Measurements from ENCODE around the gene STAB2.

STAB2 gene

GRCh38 chr12:103547929-103548328 lies 39.1 kb upstream of the STAB2 start:
- Mint-ChIP-seq H3K36me3 (ENCODE audit: low read depth) (no peaks in the 10 kb centered on the region), H3K9me3 (peaks cover 10% of the 10 kb centered on the region), H3K4me3 (no peak overlapping the region), H3K27me3 (ENCODE audit: low read depth, poor library complexity) (peaks cover 30% of the 10 kb centered on the region), H3K4me1 (peaks cover 7% of the 10 kb centered on the region), H3K27ac (no peak overlapping the region)
- DNase-seq = no peak
- TF ChIP-seq CTCF (IDR thresholded peaks at IDR 0.05) = no peak

- Mint-ChIP-seq H3K27ac (no peak overlapping the region), H3K4me3 (no peak overlapping the region), H3K36me3 (ENCODE audit: low read depth) (no peaks in the 10 kb centered on the region), H3K27me3 (ENCODE audit: low read depth, poor library complexity) (peaks cover 29% of the 10 kb centered on the region), H3K4me1 (peaks cover 7% of the 10 kb centered on the region), H3K9me3 (peaks cover 11% of the 10 kb centered on the region)
- peak; percentile 76 for DNase-seq
- TF ChIP-seq CTCF (IDR thresholded peaks at IDR 0.05) = peak; percentile 91
Observed at GRCh38 chr12:103548622-103549601, 38.2 kb upstream of the STAB2 start.

DNA sequence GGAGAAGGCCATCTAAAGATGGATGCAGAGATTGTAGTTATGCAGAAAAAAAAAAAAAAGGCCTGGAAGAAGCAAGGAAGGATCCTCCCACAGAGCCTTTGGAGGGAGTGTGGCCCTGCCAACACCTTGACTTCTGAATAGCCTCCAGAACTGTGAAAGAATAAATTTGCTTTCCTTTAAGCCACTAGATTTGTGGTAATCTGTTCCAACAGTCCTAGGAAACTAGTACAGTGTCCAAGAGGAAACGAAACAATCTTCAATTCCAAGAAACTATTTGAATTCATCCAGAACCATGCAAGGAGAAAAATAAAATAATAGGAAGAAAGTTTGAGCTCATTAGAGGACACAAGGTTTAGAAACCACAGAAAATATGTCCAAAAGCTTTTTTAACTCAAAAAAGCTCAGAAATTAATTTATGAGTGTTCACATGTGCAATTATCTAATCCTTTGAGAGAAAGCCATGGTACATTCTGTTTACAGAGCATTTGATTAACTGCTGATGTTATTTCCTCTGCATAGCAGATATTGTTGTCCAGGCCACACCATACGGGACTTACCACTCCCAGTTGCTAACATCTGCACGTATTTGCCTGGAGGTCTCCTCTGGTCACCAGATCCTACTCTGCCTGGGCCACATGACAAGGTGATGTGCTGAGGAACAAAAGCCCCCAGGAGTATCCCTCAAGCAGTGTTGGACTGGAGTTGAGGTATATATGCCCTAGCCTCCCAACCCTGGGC lies 30.0 kb upstream of the STAB2 start:
- Mint-ChIP-seq H3K4me1 (no peaks in the 10 kb centered on the region), H3K4me3 (no peak overlapping the region), H3K9me3 (peaks cover 24% of the 10 kb centered on the region), H3K27ac (no peak overlapping the region), H3K27me3 (ENCODE audit: low read depth, poor library complexity) (peaks cover 14% of the 10 kb centered on the region), H3K36me3 (ENCODE audit: low read depth) (no peaks in the 10 kb centered on the region)
- DNase-seq = no peak
- TF ChIP-seq CTCF (IDR thresholded peaks at IDR 0.05) = no peak

DNA sequence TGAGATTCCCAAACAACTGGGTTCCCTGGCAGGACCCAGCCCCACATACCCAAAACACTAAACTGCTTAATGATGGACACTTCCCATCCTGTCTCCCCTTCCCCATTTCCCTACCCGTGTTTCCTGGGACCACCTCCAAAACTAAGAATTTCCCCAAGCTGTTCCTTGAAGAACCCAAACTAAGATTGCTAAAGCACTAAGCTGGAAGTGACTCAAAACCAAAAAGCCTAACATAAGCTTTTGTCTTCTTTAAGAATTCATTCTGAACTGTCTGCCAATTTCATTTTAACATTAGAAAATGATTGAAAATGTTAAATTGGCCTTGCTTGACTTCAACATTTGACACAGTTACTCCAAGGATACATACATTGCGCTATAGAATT lies 29.5 kb upstream of the STAB2 start:
- H3K27ac Mint-ChIP-seq = no peak overlapping the region
- DNase-seq = no peak
- no peaks in the 10 kb centered on the region for H3K4me1 Mint-ChIP-seq
- H3K4me3 Mint-ChIP-seq = no peak overlapping the region
- H3K27me3 Mint-ChIP-seq (ENCODE audit: low read depth, poor library complexity) = peaks cover 8% of the 10 kb centered on the region
- H3K36me3 Mint-ChIP-seq (ENCODE audit: low read depth) = no peaks in the 10 kb centered on the region
- TF ChIP-seq CTCF (IDR thresholded peaks at IDR 0.05) = no peak
- H3K9me3 Mint-ChIP-seq = peaks cover 24% of the 10 kb centered on the region

- no peak for TF ChIP-seq CTCF (IDR thresholded peaks at IDR 0.05)
- no peaks in the 10 kb centered on the region for H3K4me1 Mint-ChIP-seq
- peaks cover 24% of the 10 kb centered on the region for H3K9me3 Mint-ChIP-seq
- no peaks in the 10 kb centered on the region for H3K36me3 Mint-ChIP-seq (ENCODE audit: low read depth)
- H3K27ac Mint-ChIP-seq = no peak overlapping the region
- no peak for DNase-seq
- peaks cover 3% of the 10 kb centered on the region for H3K27me3 Mint-ChIP-seq (ENCODE audit: low read depth, poor library complexity)
- H3K4me3 Mint-ChIP-seq = no peak overlapping the region
Observed at GRCh38 chr12:103558879-103559278, 28.2 kb upstream of the STAB2 start.
